ENCODE data around the gene SAE1. TPM values are rescaled to one million over a fixed set of nuclear protein-coding genes. Genes with fewer than 3 reads are reported as not detected.

Gene SAE1
- total and polyA plus RNA-seq, 12 donors = 19.0 to 77.6 (median 49.7) TPM

GRCh38 chr19:47120470-47121067, 10.1 kb upstream of the SAE1 start:
- H3K4me1 ChIP-seq (replicated peaks in 1 of 2) = no peaks in the 10 kb centered on the region
- H3K4me3 ChIP-seq = no peak overlapping the region
- H3K9me3 ChIP-seq (replicated peaks in 1 of 3) = no peaks in the 10 kb centered on the region
- TF ChIP-seq POLR2A (IDR thresholded peaks at IDR 0.05) (no peak), CTCF (IDR thresholded peaks at IDR 0.05) (no peak)
- no peaks in the 10 kb centered on the region for H3K36me3 ChIP-seq (replicated peaks in 1 of 2)
- intact Hi-C loops (cut with DNase I) = loop anchor here (5.0 to 10.0 kb wide), 2 partner anchors 83 to 86 kb away; no protein-coding TSS in a partner anchor
- no peak overlapping the region for H3K27ac ChIP-seq
- no peak for DNase-seq
- WGBS, 4 donors = 82 to 91% (median 84%) methylated on average over 6 of the region's 6 CpGs
- no peaks in the 10 kb centered on the region for H3K27me3 ChIP-seq

- Histone ChIP-seq H3K36me3 (replicated peaks in 1 of 2) (no peaks in the 10 kb centered on the region), H3K27me3 (no peaks in the 10 kb centered on the region), H3K4me1 (replicated peaks in 1 of 2) (no peaks in the 10 kb centered on the region), H3K9me3 (replicated peaks in 1 of 3) (no peaks in the 10 kb centered on the region), H3K27ac (no peak overlapping the region), H3K4me3 (no peak overlapping the region)
- DNase-seq = no peak
- intact Hi-C loops (cut with DNase I) = loop anchor here (5.0 to 10.0 kb wide), 2 partner anchors 85 to 88 kb away; no protein-coding TSS in a partner anchor
- 75 to 82% (median 80%) methylated on average over 14 of the region's 14 CpGs for WGBS, 4 donors
- TF ChIP-seq CTCF (IDR thresholded peaks at IDR 0.05) = no peak
- TF ChIP-seq POLR2A (IDR thresholded peaks at IDR 0.05) = no peak
Measured at GRCh38 chr19:47122359-47123335, 8.0 kb upstream of the SAE1 start.

- Histone ChIP-seq H3K27ac (no peak overlapping the region), H3K27me3 (no peaks in the 10 kb centered on the region), H3K4me3 (no peak overlapping the region), H3K9me3 (replicated peaks in 1 of 3) (no peaks in the 10 kb centered on the region), H3K4me1 (replicated peaks in 1 of 2) (no peaks in the 10 kb centered on the region), H3K36me3 (replicated peaks in 1 of 2) (no peaks in the 10 kb centered on the region)
- TF ChIP-seq CTCF (IDR thresholded peaks at IDR 0.05) = no peak
- TF ChIP-seq POLR2A (IDR thresholded peaks at IDR 0.05) = no peak
- no peak for DNase-seq
- intact Hi-C loops (cut with DNase I) = loop anchor here (5.0 to 10.0 kb wide), 2 partner anchors 86 to 89 kb away; no protein-coding TSS in a partner anchor
- WGBS, 4 donors = 75 to 88% (median 83%) methylated on average over 7 of the region's 7 CpGs
Measured at GRCh38 chr19:47123406-47123805, 7.2 kb upstream of the SAE1 start.

GRCh38 chr19:47124937-47125668, 5.5 kb upstream of the SAE1 start:
- no peak overlapping the region for H3K27ac ChIP-seq
- H3K36me3 ChIP-seq (replicated peaks in 1 of 2) = no peaks in the 10 kb centered on the region
- 31 to 41% (median 39%) methylated on average over 8 of the region's 8 CpGs for WGBS, 4 donors
- H3K4me3 ChIP-seq = no peak overlapping the region
- no peaks in the 10 kb centered on the region for H3K9me3 ChIP-seq (replicated peaks in 1 of 3)
- TF ChIP-seq POLR2A (IDR thresholded peaks at IDR 0.05) = no peak
- peak; percentile 63 to 86 (median 80) for TF ChIP-seq CTCF (IDR thresholded peaks at IDR 0.05)
- no peaks in the 10 kb centered on the region for H3K27me3 ChIP-seq
- no peaks in the 10 kb centered on the region for H3K4me1 ChIP-seq (replicated peaks in 1 of 2)
- peak in 1 of 7 donors; percentile 51 for DNase-seq
- intact Hi-C loops (cut with DNase I) = loop anchor here (5.0 to 10.0 kb wide), 4 partner anchors 43 to 90 kb away; no protein-coding TSS in a partner anchor
